GM23338 (cell line): Measurements from ENCODE around the gene AP5Z1. TPM values are rescaled to one million over a fixed set of nuclear protein-coding genes. Genes with fewer than 3 reads are reported as not detected.

Source experiments
- ATAC-seq: fragments of 200-7000 bp; cut with Tn5 transposase; 3 replicates; pipeline ENCODE4 v1.9.1; 2020
- DNase-seq: peaks from one replicate; pipeline ENCODE4 v3.0.0-alpha.2; 2015; ENCODE audit warnings: low spot score
- H2AFZ ChIP-seq: fragments of 200-600 bp; sonication (generic); 2 replicates; pipeline ENCODE4 v1.8.0; 2016; ENCODE audit warnings: antibody characterized with exemption, mild to moderate bottlenecking, moderate library complexity
- H3F3A ChIP-seq: fragments of 200-600 bp; sonication (generic); replicated peaks from 2 replicates; pipeline ENCODE4 v1.8.0; 2017; ENCODE audit warnings: antibody characterized with exemption, mixed run types, low read depth
- H3K27ac ChIP-seq: fragments of 200-600 bp; sonication (generic); 2 replicates; pipeline ENCODE4 v1.6.1; 2016; ENCODE audit warnings: low read depth
- H3K27me3 ChIP-seq: fragments of 200-600 bp; sonication (generic); 2 replicates; pipeline ENCODE4 v1.8.0; 2016; ENCODE audit warnings: mild to moderate bottlenecking, mixed run types, moderate library complexity; ENCODE audit not compliant: insufficient read depth
- H3K36me3 ChIP-seq: fragments of 200-600 bp; sonication (generic); 2 replicates; pipeline ENCODE4 v1.8.0; 2016; ENCODE audit warnings: mild to moderate bottlenecking; ENCODE audit not compliant: insufficient read depth
- H3K4me1 ChIP-seq: fragments of 200-600 bp; sonication (generic); 2 replicates; pipeline ENCODE4 v1.8.0; 2016; ENCODE audit warnings: mild to moderate bottlenecking, moderate library complexity; ENCODE audit not compliant: insufficient read depth
- H3K4me2 ChIP-seq: fragments of 200-600 bp; sonication (generic); 2 replicates; pipeline ENCODE4 v1.7.1; 2017; ENCODE audit warnings: mixed run types
- H3K4me3 ChIP-seq: fragments of 200-600 bp; sonication (generic); 2 replicates; pipeline ENCODE4 v1.6.1; 2016; ENCODE audit warnings: mixed run types
- H3K79me2 ChIP-seq: fragments of 200-600 bp; sonication (generic); replicated peaks from 2 replicates; pipeline ENCODE4 v1.8.0; 2017; ENCODE audit warnings: mild to moderate bottlenecking; ENCODE audit not compliant: insufficient read depth
- H3K9me2 ChIP-seq: fragments of 200-600 bp; sonication (generic); 2 replicates; pipeline ENCODE4 v1.8.0; 2017; ENCODE audit not compliant: insufficient read depth
- H4K20me1 ChIP-seq: fragments of 200-600 bp; sonication (generic); replicated peaks from 2 replicates; pipeline ENCODE4 v1.8.0; 2017; ENCODE audit warnings: mild to moderate bottlenecking; ENCODE audit not compliant: insufficient read depth
- H3K27ac Mint-ChIP-seq: 2 replicates; pipeline ENCODE4 v1.8.0; 2020; ENCODE audit warnings: inconsistent platforms, mild to moderate bottlenecking, moderate library complexity, mixed read lengths
- H3K27me3 Mint-ChIP-seq: 3 replicates; pipeline ENCODE4 v1.8.0; 2022; ENCODE audit warnings: low read depth, mild to moderate bottlenecking, moderate library complexity, mixed read lengths, inconsistent platforms; ENCODE audit not compliant: insufficient read depth, poor library complexity
- H3K36me3 Mint-ChIP-seq: 3 replicates; pipeline ENCODE4 v1.8.0; 2021; ENCODE audit warnings: low read depth, mild to moderate bottlenecking, inconsistent platforms, moderate library complexity, mixed read lengths
- H3K4me1 Mint-ChIP-seq: 3 replicates; pipeline ENCODE4 v1.8.0; 2020; ENCODE audit warnings: mild to moderate bottlenecking, inconsistent platforms, mixed read lengths
- H3K4me3 Mint-ChIP-seq: 3 replicates; pipeline ENCODE4 v1.8.0; 2021; ENCODE audit warnings: moderate library complexity, mild to moderate bottlenecking, inconsistent platforms, mixed read lengths
- H3K9me3 Mint-ChIP-seq: 3 replicates; pipeline ENCODE4 v1.8.0; 2020; ENCODE audit warnings: moderate library complexity, mild to moderate bottlenecking, inconsistent platforms, mixed read lengths
- CREB1 ChIP-seq: fragments of 250-450 bp; sonication (Bioruptor Pico); IDR thresholded peaks from 2 replicates; pipeline ENCODE4 v1.5.0; 2020; ENCODE audit warnings: low read depth, mild to moderate bottlenecking, moderate library complexity
- EZH2 ChIP-seq: fragments of 200-600 bp; sonication (generic); IDR thresholded peaks from one replicate; pipeline ENCODE4 v1.8.0; 2017; ENCODE audit warnings: antibody characterized with exemption, mild to moderate bottlenecking, low read depth; ENCODE audit not compliant: unreplicated experiment
- EZH2phosphoT487 ChIP-seq: fragments of 200-600 bp; sonication (generic); IDR thresholded peaks from one replicate; pipeline ENCODE4 v1.8.1; 2018; ENCODE audit warnings: antibody characterized with exemption; ENCODE audit not compliant: unreplicated experiment
- JUNB ChIP-seq: IDR thresholded peaks from one replicate; pipeline ENCODE4 v1.6.1; 2016; ENCODE audit warnings: antibody characterized with exemption; ENCODE audit not compliant: unreplicated experiment
- NANOG ChIP-seq: IDR thresholded peaks from 2 replicates; pipeline ENCODE4 v1.6.1; 2016; ENCODE audit warnings: antibody characterized with exemption, borderline replicate concordance
- POLR2AphosphoS5 ChIP-seq: IDR thresholded peaks from 2 replicates; pipeline ENCODE4 v1.6.1; 2016; ENCODE audit warnings: antibody characterized with exemption, low read depth
- STAT1 ChIP-seq: IDR thresholded peaks from one replicate; pipeline ENCODE4 v1.6.1; 2016; ENCODE audit warnings: antibody characterized with exemption; ENCODE audit not compliant: unreplicated experiment
- ZNF114 ChIP-seq: fragments of 250-450 bp; sonication (Bioruptor Pico); IDR thresholded peaks from 2 replicates; pipeline ENCODE4 v1.5.0; 2020; ENCODE audit warnings: mild to moderate bottlenecking, moderate library complexity
- ZNF331 ChIP-seq: fragments of 250-450 bp; sonication (Bioruptor Pico); IDR thresholded peaks from 2 replicates; pipeline ENCODE4 v1.5.0; 2020; ENCODE audit warnings: low read depth, mild to moderate bottlenecking, moderate library complexity
- polyA plus RNA-seq: library from polyadenylated mRNA; unstranded; fragments of >200 nt; fragmentation: Nextera tagmentation; extraction: Ambion mirVana; gene quantifications from 2 replicates; pipeline ENCODE4 v1.2.1, GENCODE V29; 2016
- total RNA-seq: library from RNA; depleted of rRNA; stranded (reverse); fragments of >200 nt; shearing (Covaris generic); gene quantifications from 2 replicates; pipeline ENCODE4 v1.2.3, GENCODE V29; 2014
- TF ChIP-seq, protein P1 (sequence below): IDR thresholded peaks from 2 replicates; pipeline ENCODE4 v1.6.1; 2016; ENCODE audit warnings: antibody characterized with exemption
- TF ChIP-seq, protein P2 (sequence below): IDR thresholded peaks from one replicate; pipeline ENCODE4 v1.6.1; 2018; ENCODE audit warnings: antibody characterized with exemption; ENCODE audit not compliant: unreplicated experiment
- TF ChIP-seq, protein P3 (sequence below), 2 experiments: fragments of 200-600 bp in 1 of 2; sonication (generic) in 1 of 2; conservative IDR thresholded peaks; 2 replicates each; pipeline versions ENCODE4 v1.5.1 to v1.6.1; 2016 to 2017; ENCODE audit warnings: antibody characterized with exemption in 2 of 2, low read depth in 2 of 2, mild to moderate bottlenecking in 2 of 2, moderate library complexity in 1 of 2
- TF ChIP-seq, protein P4 (sequence below): fragments of 250-450 bp; sonication (Bioruptor Pico); IDR thresholded peaks from 2 replicates; pipeline ENCODE4 v1.5.0; 2020; ENCODE audit warnings: mild to moderate bottlenecking, moderate library complexity

The AP5Z1 gene
- total and polyA plus RNA-seq, 2 experiments from 2014 or later: 16.3 to 31.2 TPM

DNA sequence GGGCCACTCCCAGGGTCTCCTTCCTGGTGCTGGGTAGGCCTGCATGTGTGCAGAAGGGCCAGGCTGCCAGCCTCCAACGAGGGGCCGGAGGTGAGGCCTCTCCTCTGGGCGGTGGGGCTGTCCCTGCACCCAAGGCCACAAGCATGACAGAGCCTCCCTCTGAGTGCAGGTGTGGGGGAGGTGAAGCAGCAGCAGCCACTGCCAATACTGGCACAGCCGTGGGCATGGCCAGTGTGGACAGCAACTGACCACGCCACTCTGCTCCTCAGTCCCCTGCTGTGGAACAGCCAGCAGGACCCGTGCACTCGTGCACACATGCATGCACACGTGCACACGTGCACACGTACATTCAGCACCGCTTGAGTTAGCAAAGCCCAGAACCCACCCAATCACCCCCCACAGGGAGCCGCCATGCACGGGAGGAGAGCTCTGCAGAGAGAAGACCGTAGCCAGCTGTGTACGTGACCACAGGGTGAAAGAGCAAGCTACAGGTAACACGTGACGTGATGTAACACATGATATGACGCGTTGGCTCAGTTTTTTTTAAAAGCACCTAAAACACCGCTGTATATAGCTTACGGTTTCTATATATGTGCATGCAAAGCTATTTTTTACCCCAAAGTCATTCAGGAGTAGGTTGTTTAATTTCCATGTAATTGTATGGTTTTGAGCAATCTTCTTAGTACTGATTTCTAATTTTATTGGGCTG lies 63.4 kb downstream of the AP5Z1 start:
- no peaks in the 10 kb centered on the region for H3K36me3 Mint-ChIP-seq
- H3K4me1 Mint-ChIP-seq: peaks cover 6% of the 10 kb centered on the region
- Histone ChIP-seq H3K79me2 (no peaks in the 10 kb centered on the region), H3K4me3 (no peak overlapping the region), H3K9me2 (no peaks in the 10 kb centered on the region), H4K20me1 (no peaks in the 10 kb centered on the region), H3K27me3 (no peaks in the 10 kb centered on the region), H3K4me2 (no peak overlapping the region), H3K36me3 (no peaks in the 10 kb centered on the region), H2AFZ (no peak overlapping the region), H3K27ac (no peak overlapping the region), H3K4me1 (no peaks in the 10 kb centered on the region), H3F3A (no peaks in the 10 kb centered on the region)
- no peak overlapping the region for H3K4me3 Mint-ChIP-seq
- H3K27ac Mint-ChIP-seq: no peak overlapping the region
- no peak for ATAC-seq
- H3K9me3 Mint-ChIP-seq: no peaks in the 10 kb centered on the region
- TF ChIP-seq, protein P1, sequence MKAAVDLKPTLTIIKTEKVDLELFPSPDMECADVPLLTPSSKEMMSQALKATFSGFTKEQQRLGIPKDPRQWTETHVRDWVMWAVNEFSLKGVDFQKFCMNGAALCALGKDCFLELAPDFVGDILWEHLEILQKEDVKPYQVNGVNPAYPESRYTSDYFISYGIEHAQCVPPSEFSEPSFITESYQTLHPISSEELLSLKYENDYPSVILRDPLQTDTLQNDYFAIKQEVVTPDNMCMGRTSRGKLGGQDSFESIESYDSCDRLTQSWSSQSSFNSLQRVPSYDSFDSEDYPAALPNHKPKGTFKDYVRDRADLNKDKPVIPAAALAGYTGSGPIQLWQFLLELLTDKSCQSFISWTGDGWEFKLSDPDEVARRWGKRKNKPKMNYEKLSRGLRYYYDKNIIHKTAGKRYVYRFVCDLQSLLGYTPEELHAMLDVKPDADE: no peak
- TF ChIP-seq EZH2phosphoT487: no peak
- TF ChIP-seq EZH2: no peak
- TF ChIP-seq, protein P2, sequence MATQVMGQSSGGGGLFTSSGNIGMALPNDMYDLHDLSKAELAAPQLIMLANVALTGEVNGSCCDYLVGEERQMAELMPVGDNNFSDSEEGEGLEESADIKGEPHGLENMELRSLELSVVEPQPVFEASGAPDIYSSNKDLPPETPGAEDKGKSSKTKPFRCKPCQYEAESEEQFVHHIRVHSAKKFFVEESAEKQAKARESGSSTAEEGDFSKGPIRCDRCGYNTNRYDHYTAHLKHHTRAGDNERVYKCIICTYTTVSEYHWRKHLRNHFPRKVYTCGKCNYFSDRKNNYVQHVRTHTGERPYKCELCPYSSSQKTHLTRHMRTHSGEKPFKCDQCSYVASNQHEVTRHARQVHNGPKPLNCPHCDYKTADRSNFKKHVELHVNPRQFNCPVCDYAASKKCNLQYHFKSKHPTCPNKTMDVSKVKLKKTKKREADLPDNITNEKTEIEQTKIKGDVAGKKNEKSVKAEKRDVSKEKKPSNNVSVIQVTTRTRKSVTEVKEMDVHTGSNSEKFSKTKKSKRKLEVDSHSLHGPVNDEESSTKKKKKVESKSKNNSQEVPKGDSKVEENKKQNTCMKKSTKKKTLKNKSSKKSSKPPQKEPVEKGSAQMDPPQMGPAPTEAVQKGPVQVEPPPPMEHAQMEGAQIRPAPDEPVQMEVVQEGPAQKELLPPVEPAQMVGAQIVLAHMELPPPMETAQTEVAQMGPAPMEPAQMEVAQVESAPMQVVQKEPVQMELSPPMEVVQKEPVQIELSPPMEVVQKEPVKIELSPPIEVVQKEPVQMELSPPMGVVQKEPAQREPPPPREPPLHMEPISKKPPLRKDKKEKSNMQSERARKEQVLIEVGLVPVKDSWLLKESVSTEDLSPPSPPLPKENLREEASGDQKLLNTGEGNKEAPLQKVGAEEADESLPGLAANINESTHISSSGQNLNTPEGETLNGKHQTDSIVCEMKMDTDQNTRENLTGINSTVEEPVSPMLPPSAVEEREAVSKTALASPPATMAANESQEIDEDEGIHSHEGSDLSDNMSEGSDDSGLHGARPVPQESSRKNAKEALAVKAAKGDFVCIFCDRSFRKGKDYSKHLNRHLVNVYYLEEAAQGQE: no peak
- no peak for TF ChIP-seq ZNF114 (CRISPR knock-in tag)
- TF ChIP-seq, protein P3, sequence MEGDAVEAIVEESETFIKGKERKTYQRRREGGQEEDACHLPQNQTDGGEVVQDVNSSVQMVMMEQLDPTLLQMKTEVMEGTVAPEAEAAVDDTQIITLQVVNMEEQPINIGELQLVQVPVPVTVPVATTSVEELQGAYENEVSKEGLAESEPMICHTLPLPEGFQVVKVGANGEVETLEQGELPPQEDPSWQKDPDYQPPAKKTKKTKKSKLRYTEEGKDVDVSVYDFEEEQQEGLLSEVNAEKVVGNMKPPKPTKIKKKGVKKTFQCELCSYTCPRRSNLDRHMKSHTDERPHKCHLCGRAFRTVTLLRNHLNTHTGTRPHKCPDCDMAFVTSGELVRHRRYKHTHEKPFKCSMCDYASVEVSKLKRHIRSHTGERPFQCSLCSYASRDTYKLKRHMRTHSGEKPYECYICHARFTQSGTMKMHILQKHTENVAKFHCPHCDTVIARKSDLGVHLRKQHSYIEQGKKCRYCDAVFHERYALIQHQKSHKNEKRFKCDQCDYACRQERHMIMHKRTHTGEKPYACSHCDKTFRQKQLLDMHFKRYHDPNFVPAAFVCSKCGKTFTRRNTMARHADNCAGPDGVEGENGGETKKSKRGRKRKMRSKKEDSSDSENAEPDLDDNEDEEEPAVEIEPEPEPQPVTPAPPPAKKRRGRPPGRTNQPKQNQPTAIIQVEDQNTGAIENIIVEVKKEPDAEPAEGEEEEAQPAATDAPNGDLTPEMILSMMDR (conservative IDR thresholded peaks at IDR 0.05; ENCODE audit: low read depth in 2 of 2): no peak
- TF ChIP-seq ZNF331 (CRISPR knock-in tag): no peak
- TF ChIP-seq STAT1: no peak
- TF ChIP-seq CREB1 (CRISPR knock-in tag): no peak
- TF ChIP-seq JUNB: no peak
- no peak for TF ChIP-seq NANOG
- TF ChIP-seq, protein P4, sequence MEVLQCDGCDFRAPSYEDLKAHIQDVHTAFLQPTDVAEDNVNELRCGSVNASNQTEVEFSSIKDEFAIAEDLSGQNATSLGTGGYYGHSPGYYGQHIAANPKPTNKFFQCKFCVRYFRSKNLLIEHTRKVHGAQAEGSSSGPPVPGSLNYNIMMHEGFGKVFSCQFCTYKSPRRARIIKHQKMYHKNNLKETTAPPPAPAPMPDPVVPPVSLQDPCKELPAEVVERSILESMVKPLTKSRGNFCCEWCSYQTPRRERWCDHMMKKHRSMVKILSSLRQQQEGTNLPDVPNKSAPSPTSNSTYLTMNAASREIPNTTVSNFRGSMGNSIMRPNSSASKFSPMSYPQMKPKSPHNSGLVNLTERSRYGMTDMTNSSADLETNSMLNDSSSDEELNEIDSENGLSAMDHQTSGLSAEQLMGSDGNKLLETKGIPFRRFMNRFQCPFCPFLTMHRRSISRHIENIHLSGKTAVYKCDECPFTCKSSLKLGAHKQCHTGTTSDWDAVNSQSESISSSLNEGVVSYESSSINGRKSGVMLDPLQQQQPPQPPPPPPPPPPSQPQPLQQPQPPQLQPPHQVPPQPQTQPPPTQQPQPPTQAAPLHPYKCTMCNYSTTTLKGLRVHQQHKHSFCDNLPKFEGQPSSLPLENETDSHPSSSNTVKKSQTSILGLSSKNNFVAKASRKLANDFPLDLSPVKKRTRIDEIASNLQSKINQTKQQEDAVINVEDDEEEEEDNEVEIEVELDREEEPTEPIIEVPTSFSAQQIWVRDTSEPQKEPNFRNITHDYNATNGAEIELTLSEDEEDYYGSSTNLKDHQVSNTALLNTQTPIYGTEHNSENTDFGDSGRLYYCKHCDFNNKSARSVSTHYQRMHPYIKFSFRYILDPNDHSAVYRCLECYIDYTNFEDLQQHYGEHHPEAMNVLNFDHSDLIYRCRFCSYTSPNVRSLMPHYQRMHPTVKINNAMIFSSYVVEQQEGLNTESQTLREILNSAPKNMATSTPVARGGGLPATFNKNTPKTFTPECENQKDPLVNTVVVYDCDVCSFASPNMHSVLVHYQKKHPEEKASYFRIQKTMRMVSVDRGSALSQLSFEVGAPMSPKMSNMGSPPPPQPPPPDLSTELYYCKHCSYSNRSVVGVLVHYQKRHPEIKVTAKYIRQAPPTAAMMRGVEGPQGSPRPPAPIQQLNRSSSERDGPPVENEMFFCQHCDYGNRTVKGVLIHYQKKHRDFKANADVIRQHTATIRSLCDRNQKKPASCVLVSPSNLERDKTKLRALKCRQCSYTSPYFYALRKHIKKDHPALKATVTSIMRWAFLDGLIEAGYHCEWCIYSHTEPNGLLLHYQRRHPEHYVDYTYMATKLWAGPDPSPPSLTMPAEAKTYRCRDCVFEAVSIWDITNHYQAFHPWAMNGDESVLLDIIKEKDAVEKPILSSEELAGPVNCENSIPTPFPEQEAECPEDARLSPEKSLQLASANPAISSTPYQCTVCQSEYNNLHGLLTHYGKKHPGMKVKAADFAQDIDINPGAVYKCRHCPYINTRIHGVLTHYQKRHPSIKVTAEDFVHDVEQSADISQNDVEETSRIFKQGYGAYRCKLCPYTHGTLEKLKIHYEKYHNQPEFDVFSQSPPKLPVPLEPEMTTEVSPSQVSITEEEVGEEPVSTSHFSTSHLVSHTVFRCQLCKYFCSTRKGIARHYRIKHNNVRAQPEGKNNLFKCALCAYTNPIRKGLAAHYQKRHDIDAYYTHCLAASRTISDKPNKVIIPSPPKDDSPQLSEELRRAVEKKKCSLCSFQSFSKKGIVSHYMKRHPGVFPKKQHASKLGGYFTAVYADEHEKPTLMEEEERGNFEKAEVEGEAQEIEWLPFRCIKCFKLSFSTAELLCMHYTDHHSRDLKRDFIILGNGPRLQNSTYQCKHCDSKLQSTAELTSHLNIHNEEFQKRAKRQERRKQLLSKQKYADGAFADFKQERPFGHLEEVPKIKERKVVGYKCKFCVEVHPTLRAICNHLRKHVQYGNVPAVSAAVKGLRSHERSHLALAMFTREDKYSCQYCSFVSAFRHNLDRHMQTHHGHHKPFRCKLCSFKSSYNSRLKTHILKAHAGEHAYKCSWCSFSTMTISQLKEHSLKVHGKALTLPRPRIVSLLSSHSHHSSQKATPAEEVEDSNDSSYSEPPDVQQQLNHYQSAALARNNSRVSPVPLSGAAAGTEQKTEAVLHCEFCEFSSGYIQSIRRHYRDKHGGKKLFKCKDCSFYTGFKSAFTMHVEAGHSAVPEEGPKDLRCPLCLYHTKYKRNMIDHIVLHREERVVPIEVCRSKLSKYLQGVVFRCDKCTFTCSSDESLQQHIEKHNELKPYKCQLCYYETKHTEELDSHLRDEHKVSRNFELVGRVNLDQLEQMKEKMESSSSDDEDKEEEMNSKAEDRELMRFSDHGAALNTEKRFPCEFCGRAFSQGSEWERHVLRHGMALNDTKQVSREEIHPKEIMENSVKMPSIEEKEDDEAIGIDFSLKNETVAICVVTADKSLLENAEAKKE (CRISPR knock-in tag): no peak
- no peak for TF ChIP-seq POLR2AphosphoS5
- H3K27me3 Mint-ChIP-seq: peaks cover 11% of the 10 kb centered on the region
- no peak for DNase-seq
